Fibroblast of villous mesenchyme (primary cell): ENCODE measurements around the gene B3GNT5. TPM values are rescaled to one million over a fixed set of nuclear protein-coding genes. Genes with fewer than 3 reads are reported as not detected.
A peak's percentile ranks its signal among the peaks of the same experiment; 100 is the strongest.

ENCODE experiments used
- DNase-seq: peaks from one replicate; pipeline ENCODE4 v3.0.0-alpha.2; 2010; ENCODE audit warnings: low read depth
- H3K4me3 ChIP-seq: 2 replicates; pipeline ENCODE4 v1.5.1; 2011; ENCODE audit warnings: low read depth, mild to moderate bottlenecking, low read length
- total RNA-seq: library from RNA; depleted of rRNA; stranded (reverse); fragments of >200 nt; gene quantifications from 2 replicates; pipeline ENCODE4 v1.2.3, GENCODE V29; 2012
- TF ChIP-seq, protein P1 (sequence below): IDR thresholded peaks from 2 replicates; pipeline ENCODE4 v1.5.1; 2012; ENCODE audit warnings: low read depth, mild to moderate bottlenecking, low read length; ENCODE audit not compliant: insufficient read depth

The B3GNT5 gene
- total RNA-seq, 1 donor, result 6.0 TPM

DNA sequence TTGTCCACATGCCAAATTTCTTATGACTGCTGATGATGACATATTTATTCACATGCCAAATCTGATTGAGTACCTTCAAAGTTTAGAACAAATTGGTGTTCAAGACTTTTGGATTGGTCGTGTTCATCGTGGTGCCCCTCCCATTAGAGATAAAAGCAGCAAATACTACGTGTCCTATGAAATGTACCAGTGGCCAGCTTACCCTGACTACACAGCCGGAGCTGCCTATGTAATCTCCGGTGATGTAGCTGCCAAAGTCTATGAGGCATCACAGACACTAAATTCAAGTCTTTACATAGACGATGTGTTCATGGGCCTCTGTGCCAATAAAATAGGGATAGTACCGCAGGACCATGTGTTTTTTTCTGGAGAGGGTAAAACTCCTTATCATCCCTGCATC lies 17.3 kb downstream of the B3GNT5 start:
- TF ChIP-seq, protein P1, sequence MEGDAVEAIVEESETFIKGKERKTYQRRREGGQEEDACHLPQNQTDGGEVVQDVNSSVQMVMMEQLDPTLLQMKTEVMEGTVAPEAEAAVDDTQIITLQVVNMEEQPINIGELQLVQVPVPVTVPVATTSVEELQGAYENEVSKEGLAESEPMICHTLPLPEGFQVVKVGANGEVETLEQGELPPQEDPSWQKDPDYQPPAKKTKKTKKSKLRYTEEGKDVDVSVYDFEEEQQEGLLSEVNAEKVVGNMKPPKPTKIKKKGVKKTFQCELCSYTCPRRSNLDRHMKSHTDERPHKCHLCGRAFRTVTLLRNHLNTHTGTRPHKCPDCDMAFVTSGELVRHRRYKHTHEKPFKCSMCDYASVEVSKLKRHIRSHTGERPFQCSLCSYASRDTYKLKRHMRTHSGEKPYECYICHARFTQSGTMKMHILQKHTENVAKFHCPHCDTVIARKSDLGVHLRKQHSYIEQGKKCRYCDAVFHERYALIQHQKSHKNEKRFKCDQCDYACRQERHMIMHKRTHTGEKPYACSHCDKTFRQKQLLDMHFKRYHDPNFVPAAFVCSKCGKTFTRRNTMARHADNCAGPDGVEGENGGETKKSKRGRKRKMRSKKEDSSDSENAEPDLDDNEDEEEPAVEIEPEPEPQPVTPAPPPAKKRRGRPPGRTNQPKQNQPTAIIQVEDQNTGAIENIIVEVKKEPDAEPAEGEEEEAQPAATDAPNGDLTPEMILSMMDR, result no peak
- H3K4me3 ChIP-seq, result no peak overlapping the region
- DNase-seq, result no peak

DNA sequence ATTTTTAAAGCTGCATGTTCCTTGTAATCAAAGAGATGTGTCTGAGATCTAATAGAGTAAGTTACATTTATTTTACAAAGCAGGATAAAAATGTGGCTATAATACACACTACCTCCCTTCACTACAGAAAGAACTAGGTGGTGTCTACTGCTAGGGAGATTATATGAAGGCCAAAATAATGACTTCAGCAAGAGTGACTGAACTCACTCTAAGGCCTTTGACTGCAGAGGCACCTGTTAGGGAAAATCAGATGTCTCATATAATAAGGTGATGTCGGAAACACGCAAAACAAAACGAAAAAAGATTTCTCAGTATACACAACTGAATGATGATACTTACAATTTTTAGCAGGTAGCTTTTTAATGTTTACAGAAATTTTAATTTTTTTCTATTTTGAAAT lies 19.1 kb downstream of the B3GNT5 start:
- H3K4me3 ChIP-seq, result no peak overlapping the region
- DNase-seq, result no peak
- TF ChIP-seq, protein P1, result no peak

DNA sequence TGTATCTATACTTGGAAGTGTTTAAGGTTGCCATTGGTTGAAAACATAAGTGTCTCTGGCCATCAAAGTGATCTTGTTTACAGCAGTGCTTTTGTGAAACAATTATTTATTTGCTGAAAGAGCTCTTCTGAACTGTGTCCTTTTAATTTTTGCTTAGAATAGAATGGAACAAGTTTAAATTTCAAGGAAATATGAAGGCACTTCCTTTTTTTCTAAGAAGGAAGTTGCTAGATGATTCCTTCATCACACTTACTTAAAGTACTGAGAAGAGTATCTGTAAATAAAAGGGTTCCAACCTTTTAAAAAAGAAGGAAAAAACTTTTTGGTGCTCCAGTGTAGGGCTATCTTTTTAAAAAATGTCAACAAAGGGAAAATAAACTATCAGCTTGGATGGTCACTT lies 19.7 kb downstream of the B3GNT5 start:
- no peak for DNase-seq
- TF ChIP-seq, protein P1, result no peak
- H3K4me3 ChIP-seq, result no peak overlapping the region

DNA sequence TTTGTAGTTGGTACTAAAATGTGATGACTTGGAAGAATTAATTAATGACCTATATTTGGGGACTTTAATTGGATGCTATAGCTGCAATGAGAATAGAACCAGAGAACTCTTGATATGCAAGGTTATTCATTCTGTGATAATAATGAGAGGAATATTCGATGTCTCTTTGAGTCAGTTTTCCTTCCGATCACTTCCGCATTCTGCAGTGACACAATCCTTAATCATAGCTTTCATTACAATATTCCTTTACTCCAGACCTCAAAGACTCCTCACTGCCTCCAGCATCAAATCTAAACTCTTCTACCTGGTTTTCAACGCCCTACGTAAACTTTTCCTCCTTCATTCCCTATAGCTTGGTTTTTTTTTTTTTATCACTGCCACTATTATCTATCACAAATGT lies 21.6 kb downstream of the B3GNT5 start:
- DNase-seq, result no peak
- TF ChIP-seq, protein P1, result no peak

DNA sequence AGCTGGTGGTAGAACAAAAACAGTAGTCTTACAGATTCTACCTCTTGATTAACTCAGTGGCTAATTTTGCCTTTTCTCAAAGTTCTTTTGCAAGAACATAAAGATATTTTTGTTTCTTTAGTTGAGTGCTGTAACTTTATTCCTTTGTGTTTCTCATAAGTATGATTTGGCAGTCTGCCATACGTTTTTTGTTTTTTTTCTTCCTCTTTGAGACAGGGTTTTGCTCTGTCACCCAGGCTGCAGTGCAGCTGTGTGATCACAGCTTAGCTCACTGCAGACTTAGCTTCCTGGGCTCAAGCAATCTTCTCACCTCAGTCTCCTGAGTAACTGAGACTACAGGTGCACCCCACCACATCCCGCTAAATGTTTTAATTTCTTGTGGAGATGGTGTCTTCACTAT lies 22.4 kb downstream of the B3GNT5 start:
- TF ChIP-seq, protein P1, result no peak
- H3K4me3 ChIP-seq, result no peak overlapping the region
- peak; percentile 82 for DNase-seq

More for the DNA sequence above, 21.6 kb downstream of the B3GNT5 start:
- no peak overlapping the region for H3K4me3 ChIP-seq

DNA sequence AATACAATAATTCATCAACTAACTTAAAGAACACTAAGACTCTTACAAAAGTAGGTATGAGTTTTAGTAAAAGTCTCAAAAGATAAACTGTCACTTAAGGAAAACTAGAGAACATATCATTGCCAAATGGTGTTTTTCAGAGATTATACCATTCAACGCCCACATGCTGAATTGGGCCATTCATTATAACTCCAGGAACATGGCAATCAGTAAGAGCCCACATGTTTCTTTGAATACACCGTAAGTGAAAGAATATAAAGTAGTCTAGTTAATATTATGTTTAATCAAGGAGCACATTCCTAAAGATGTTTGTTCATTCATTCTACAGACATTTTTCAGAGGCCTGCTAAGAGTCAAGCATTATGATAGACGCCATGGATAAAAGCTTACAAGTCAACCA lies 22.9 kb downstream of the B3GNT5 start:
- no peak overlapping the region for H3K4me3 ChIP-seq
- TF ChIP-seq, protein P1, result no peak
- no peak for DNase-seq

DNA sequence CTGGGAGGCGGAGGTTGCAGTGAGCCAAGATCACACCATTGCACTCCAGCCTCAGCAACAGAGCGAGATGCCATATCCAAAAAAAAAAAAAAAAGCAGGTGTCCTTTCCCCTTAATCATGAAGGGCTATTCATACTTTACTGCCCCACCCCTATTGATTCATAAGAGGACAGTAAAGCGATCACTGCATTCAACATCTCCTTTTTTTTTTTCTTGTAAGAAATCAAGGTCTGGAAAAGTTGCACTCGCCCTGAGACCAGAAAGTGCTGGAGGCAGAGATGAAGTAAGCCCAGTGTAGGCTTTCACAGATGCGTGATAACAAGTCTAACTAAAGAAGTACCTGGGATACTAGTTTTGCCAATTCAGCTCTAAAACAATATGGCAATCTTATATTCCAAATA lies 24.2 kb downstream of the B3GNT5 start:
- no peak overlapping the region for H3K4me3 ChIP-seq
- DNase-seq, result no peak
- TF ChIP-seq, protein P1, result no peak
